Measurements from ENCODE around the gene GALNS. TPM values are rescaled to one million over a fixed set of nuclear protein-coding genes. Genes with fewer than 3 reads are reported as not detected.

Gene GALNS
- total and polyA plus RNA-seq, 2 of the 8 experiments (the other 6 are each of a cell fraction or from before 2014, with no cell fraction given), result 8.9 to 17.8 TPM

- Histone ChIP-seq H3K23ac (ENCODE audit: insufficient read length) (no peak overlapping the region), H4K91ac (replicated peaks; ENCODE audit: insufficient read length, low read length) (no peak overlapping the region), H3K4me1 (replicated peaks in 1 of 4; ENCODE audit: control insufficient read depth in 3 of 4, insufficient read depth in 4 of 4, low read length in 3 of 4) (peaks cover 0 to 19% (median 12%) of the 10 kb centered on the region in 4 experiments; a peak in 6 of 7 replicates), H2AFZ (ENCODE audit: low read length) (no peak overlapping the region), H3K9ac (replicated peaks in 1 of 4; ENCODE audit: extremely low read depth in 1 of 4, low read depth in 3 of 4, low read length in 3 of 4) (no peak overlapping the region), H4K5ac (ENCODE audit: insufficient read length, low read depth, low read length) (no peak overlapping the region), H4K20me1 (replicated peaks in 1 of 2; ENCODE audit: control insufficient read depth in 1 of 2, insufficient read depth in 2 of 2, low read length in 2 of 2) (peaks cover 0 to 4% of the 10 kb centered on the region in 2 experiments), H3K9me3 (ENCODE audit: insufficient read depth in 2 of 2, low read depth in 1 of 2, low read length in 1 of 2) (no peaks in the 10 kb centered on the region), H3K36me3 (ENCODE audit: control insufficient read depth in 2 of 4, insufficient read depth in 4 of 4, low read length in 3 of 4) (no peaks in the 10 kb centered on the region), H3K14ac (ENCODE audit: insufficient read length) (no peak overlapping the region), H2AK5ac (ENCODE audit: low read depth, low read length) (no peak overlapping the region), H3K18ac (ENCODE audit: extremely low read depth, low read length) (no peak overlapping the region), H3K4me3 (ENCODE audit: extremely low read depth in 1 of 4, insufficient read depth in 2 of 4, low read depth in 3 of 4, low read length in 4 of 4) (no peak overlapping the region), H3K4ac (replicated peaks; ENCODE audit: insufficient read length, low read depth, low read length) (no peak overlapping the region), H3K56ac (replicated peaks; ENCODE audit: insufficient read length, low read depth, low read length) (no peak overlapping the region), H3K27ac (ENCODE audit: low read depth, low read length) (no peak overlapping the region), H4K8ac (ENCODE audit: extremely low read depth, insufficient read depth, low read length) (no peak overlapping the region), H2BK20ac (ENCODE audit: low read length) (no peak overlapping the region), H3K79me2 (ENCODE audit: control insufficient read depth in 1 of 2, insufficient read depth in 2 of 2, low read length in 2 of 2) (no peaks in the 10 kb centered on the region), H2BK5ac (ENCODE audit: low read depth, low read length) (no peak overlapping the region), H3K23me2 (ENCODE audit: low read depth, low read length) (peaks cover 4% of the 10 kb centered on the region; the same call in 1 of the 2 replicates), H2BK12ac (ENCODE audit: low read depth, low read length) (no peak overlapping the region), H2BK120ac (replicated peaks; ENCODE audit: low read depth, low read length) (no peak overlapping the region), H3K27me3 (replicated peaks in 1 of 4; ENCODE audit: control insufficient read depth in 3 of 4, extremely low read depth in 1 of 4, insufficient read depth in 3 of 4, low read length in 3 of 4) (no peaks in the 10 kb centered on the region; a peak in 1 of 7 replicates), H3K4me2 (ENCODE audit: insufficient read depth in 1 of 2, low read depth in 2 of 2, low read length in 2 of 2) (no peak overlapping the region), H2BK15ac (ENCODE audit: low read length) (no peak overlapping the region), H3K79me1 (ENCODE audit: low read depth, low read length) (no peaks in the 10 kb centered on the region)
- DNase-seq (ENCODE audit: low read depth in 1 of 2, low spot score in 2 of 2) (no peak), FAIRE-seq (no peak)
- WGBS, 2 experiments (ENCODE audit: extremely low coverage in 1 of 2, insufficient coverage in 1 of 2, insufficient read length in 1 of 2, insufficient replicate concordance in 2 of 2, low coverage in 1 of 2, low lambda C conversion rate in 2 of 2, missing lambda C conversion rate in 1 of 2), result no CpG with 5 or more reads among the region's 4 CpGs
- ChIA-PET POLR2A (ENCODE audit: partially characterized antibody) (no interaction called here), CTCF (ENCODE audit: partially characterized antibody) (interaction anchor here (3.4 kb wide), 1 partner anchor 59 kb away, joined by 21 read pairs; no protein-coding TSS in a partner anchor)
- TF ChIP-seq KDM1A (IDR thresholded peaks at IDR 0.05; ENCODE audit: borderline replicate concordance, low read length), result no peak
Observed at GRCh38 chr16:88796278-88796677, 60.5 kb downstream of the GALNS start.
